Bronchial epithelial cell (primary cell): ENCODE measurements around the gene MTERF1. TPM values are rescaled to one million over a fixed set of nuclear protein-coding genes. Genes with fewer than 3 reads are reported as not detected.
A peak's percentile ranks its signal among the peaks of the same experiment; 100 is the strongest.

ENCODE experiments used
- DNase-seq: peaks from one replicate; pipeline ENCODE4 v3.0.0-alpha.2; 2010; ENCODE audit warnings: low read depth
- FAIRE-seq: peaks from 2 replicates; lab custom pipeline; 2011; peaks lifted over from hg19 to GRCh38; lab: Jason Lieb, UNC
- H3K27me3 ChIP-seq: 2 replicates; pipeline ENCODE4 v1.5.1; 2011; ENCODE audit warnings: low read length; ENCODE audit not compliant: control insufficient read depth, insufficient read depth
- H3K36me3 ChIP-seq: 2 replicates; pipeline ENCODE4 v1.5.1; 2011; ENCODE audit warnings: low read length; ENCODE audit not compliant: control insufficient read depth, insufficient read depth
- H3K4me3 ChIP-seq: 2 replicates; pipeline ENCODE4 v1.5.1; 2011; ENCODE audit warnings: mild to moderate bottlenecking, low read depth, low read length, control low read depth
- CTCF ChIP-seq: IDR thresholded peaks from 2 replicates; pipeline ENCODE4 v1.5.1; 2011; ENCODE audit warnings: mild to moderate bottlenecking, moderate library complexity, low read length, control low read depth, inconsistent platforms; ENCODE audit not compliant: insufficient read depth, severe bottlenecking
- total RNA-seq: library from RNA; depleted of rRNA; stranded (reverse); fragments of >200 nt; gene quantifications from 2 replicates; pipeline ENCODE4 v1.2.1, GENCODE V29; 2014

The MTERF1 gene
- total RNA-seq, 1 donor from 2014 or later = 10.3 TPM

DNA sequence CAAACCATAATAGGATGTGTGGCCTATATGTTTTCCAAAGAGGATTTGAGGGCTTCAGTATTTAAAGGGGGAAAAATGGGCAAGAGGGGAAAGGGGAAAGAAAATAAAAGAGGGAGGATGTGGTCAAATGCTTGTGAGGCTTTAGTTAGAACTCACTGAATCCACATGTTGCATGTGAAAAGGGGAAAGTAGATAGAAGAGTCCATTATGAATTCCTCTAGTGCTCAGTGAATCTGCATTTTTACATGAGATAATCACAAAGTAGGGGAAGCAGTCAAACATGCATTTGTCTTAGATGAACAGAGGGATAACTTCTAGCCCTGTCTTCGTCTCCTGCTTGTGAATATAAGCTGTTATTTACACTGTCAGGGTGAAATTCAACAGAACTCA lies 35.5 kb upstream of the MTERF1 start:
- H3K4me3 ChIP-seq = no peak overlapping the region
- TF ChIP-seq CTCF = no peak
- DNase-seq (no peak), FAIRE-seq (no peak)
- H3K36me3 ChIP-seq = no peaks in the 10 kb centered on the region
- H3K27me3 ChIP-seq = no peaks in the 10 kb centered on the region

- DNase-seq (no peak), FAIRE-seq (no peak)
- H3K4me3 ChIP-seq = no peak overlapping the region
- no peaks in the 10 kb centered on the region for H3K36me3 ChIP-seq
- TF ChIP-seq CTCF = no peak
- no peaks in the 10 kb centered on the region for H3K27me3 ChIP-seq
Observed at GRCh38 chr7:91915401-91916050, 35.0 kb upstream of the MTERF1 start.

GRCh38 chr7:91913612-91914011 lies 33.1 kb upstream of the MTERF1 start:
- no peak for TF ChIP-seq CTCF
- Histone ChIP-seq H3K27me3 (no peaks in the 10 kb centered on the region), H3K36me3 (no peaks in the 10 kb centered on the region), H3K4me3 (no peak overlapping the region)
- peak; percentile 19 for DNase-seq
- FAIRE-seq = no peak

DNA sequence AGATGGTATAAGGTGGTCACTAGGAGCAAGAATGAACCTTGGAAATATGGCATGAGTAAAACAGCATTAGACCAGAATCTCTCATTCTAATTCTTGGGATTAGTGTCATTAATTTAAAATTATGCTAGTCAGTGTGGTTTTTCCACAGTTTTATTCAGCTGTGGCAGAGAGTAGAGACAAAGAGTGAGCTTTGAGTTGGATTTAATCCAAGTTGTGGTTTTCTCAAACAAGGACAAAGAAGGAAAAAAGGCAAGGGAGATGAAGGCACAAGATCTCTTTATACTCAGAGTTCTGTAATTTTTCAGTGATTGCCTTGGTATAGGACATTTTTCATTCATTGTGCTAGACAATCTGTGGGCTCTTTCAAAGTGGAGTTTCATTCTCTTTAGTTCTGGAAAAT lies 32.0 kb upstream of the MTERF1 start:
- DNase-seq = no peak
- no peak for TF ChIP-seq CTCF
- H3K36me3 ChIP-seq = no peaks in the 10 kb centered on the region
- no peak overlapping the region for H3K4me3 ChIP-seq
- no peak for FAIRE-seq
- H3K27me3 ChIP-seq = no peaks in the 10 kb centered on the region

DNA sequence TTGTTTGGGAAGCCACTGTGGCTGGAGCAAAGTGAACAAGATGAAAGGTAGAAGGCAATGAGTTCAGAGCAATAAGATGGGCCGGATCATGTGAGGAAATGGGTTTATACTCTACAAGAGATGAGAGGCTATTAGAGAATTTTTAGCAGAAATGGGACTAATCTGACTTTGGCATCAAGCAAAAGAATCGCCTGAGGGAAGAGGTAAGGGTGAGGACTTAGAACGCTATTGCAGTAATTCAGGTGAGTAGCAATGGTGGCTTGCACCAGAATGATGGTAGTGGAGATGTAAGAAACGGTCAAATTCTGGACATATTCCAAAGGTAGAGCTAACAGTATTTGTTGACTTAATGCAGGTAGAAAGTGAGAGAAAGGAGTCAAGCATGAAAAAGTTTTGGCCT lies 30.6 kb upstream of the MTERF1 start:
- Histone ChIP-seq H3K4me3 (no peak overlapping the region), H3K36me3 (no peaks in the 10 kb centered on the region), H3K27me3 (no peaks in the 10 kb centered on the region)
- FAIRE-seq = no peak
- no peak for DNase-seq
- no peak for TF ChIP-seq CTCF

DNA sequence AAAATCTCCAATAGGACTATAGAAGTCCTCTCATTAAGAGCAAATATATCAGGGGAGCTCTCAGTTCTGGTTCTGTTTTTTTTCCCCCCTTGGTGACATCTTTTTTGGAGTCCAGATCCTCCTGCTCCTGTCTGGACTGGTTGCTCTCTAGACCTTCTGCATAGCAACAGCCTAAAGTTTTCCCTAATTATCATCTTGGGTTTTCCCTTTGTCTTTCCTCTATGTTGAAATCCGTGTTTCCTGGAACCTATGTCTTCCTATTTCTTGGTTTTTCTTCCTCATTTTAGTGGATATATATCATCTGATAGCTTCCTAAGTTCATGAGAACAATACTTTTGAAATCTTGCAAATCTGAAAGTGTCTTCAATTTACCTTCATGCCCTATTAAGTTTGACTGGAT lies 29.7 kb upstream of the MTERF1 start:
- DNase-seq = no peak
- no peak for FAIRE-seq
- Histone ChIP-seq H3K4me3 (no peak overlapping the region), H3K36me3 (no peaks in the 10 kb centered on the region), H3K27me3 (no peaks in the 10 kb centered on the region)
- no peak for TF ChIP-seq CTCF
